ENCODE data around the gene SRRM3. TPM values are rescaled to one million over a fixed set of nuclear protein-coding genes. Genes with fewer than 3 reads are reported as not detected.

The SRRM3 gene
- total RNA-seq, 3 donors from 2014 or later (not counting 1 experiment from before 2014, with no cell fraction given) = not detected

GRCh38 chr7:76222333-76222732 lies 20.6 kb downstream of the SRRM3 start:
- no peak for DNase-seq
- Histone ChIP-seq H3K4me3 (ENCODE audit: low read length) (no peak overlapping the region), H3K36me3 (ENCODE audit: control insufficient read depth, insufficient read depth, low read length) (no peaks in the 10 kb centered on the region), H3K4me1 (ENCODE audit: control insufficient read depth, insufficient read depth, low read length) (no peaks in the 10 kb centered on the region), H3K27ac (ENCODE audit: low read length) (no peak overlapping the region), H3K27me3 (ENCODE audit: control insufficient read depth, insufficient read depth, low read length) (peaks cover 3% of the 10 kb centered on the region), H3K9me3 (ENCODE audit: control insufficient read depth, insufficient read depth, low read length) (no peaks in the 10 kb centered on the region)
- TF ChIP-seq CTCF (IDR thresholded peaks at IDR 0.05) = no peak
- peaks cover 24% of the 10 kb centered on the region in 2 donors for H3K27me3 Mint-ChIP-seq (ENCODE audit: low read depth in 2 of 2)
- WGBS (ENCODE audit: insufficient coverage) = 87% methylated on average over 1 of the region's 2 CpGs
- H3K27ac Mint-ChIP-seq = no peak overlapping the region
- intact Hi-C loops (cut with micrococcal nuclease) = no loop called here
- H3K4me1 Mint-ChIP-seq = no peaks in the 10 kb centered on the region
- H3K4me3 Mint-ChIP-seq = no peak overlapping the region
- ATAC-seq = no peak
- no peaks in the 10 kb centered on the region for H3K36me3 Mint-ChIP-seq
- H3K9me3 Mint-ChIP-seq = no peaks in the 10 kb centered on the region

- Histone ChIP-seq H3K9me3 (ENCODE audit: control insufficient read depth, insufficient read depth, low read length) (no peaks in the 10 kb centered on the region), H3K4me3 (ENCODE audit: low read length) (no peak overlapping the region), H3K36me3 (ENCODE audit: control insufficient read depth, insufficient read depth, low read length) (no peaks in the 10 kb centered on the region), H3K27me3 (ENCODE audit: control insufficient read depth, insufficient read depth, low read length) (peaks cover 3% of the 10 kb centered on the region), H3K27ac (ENCODE audit: low read length) (no peak overlapping the region), H3K4me1 (ENCODE audit: control insufficient read depth, insufficient read depth, low read length) (no peaks in the 10 kb centered on the region)
- H3K4me1 Mint-ChIP-seq = no peaks in the 10 kb centered on the region
- no peaks in the 10 kb centered on the region for H3K9me3 Mint-ChIP-seq
- peaks cover 27 to 28% of the 10 kb centered on the region in 2 donors for H3K27me3 Mint-ChIP-seq (ENCODE audit: low read depth in 2 of 2)
- DNase-seq (no peak), ATAC-seq (no peak)
- WGBS (ENCODE audit: insufficient coverage) = 81% methylated on average over 5 of the region's 5 CpGs
- H3K36me3 Mint-ChIP-seq = no peaks in the 10 kb centered on the region
- H3K27ac Mint-ChIP-seq = no peak overlapping the region
- no peak overlapping the region for H3K4me3 Mint-ChIP-seq
- no peak for TF ChIP-seq CTCF (IDR thresholded peaks at IDR 0.05)
- intact Hi-C loops (cut with micrococcal nuclease) = no loop called here
Observed at GRCh38 chr7:76222839-76223238, 21.1 kb downstream of the SRRM3 start.

GRCh38 chr7:76223286-76223972 lies 21.7 kb downstream of the SRRM3 start:
- Histone ChIP-seq H3K27me3 (ENCODE audit: control insufficient read depth, insufficient read depth, low read length) (peaks cover 3% of the 10 kb centered on the region), H3K9me3 (ENCODE audit: control insufficient read depth, insufficient read depth, low read length) (no peaks in the 10 kb centered on the region), H3K27ac (ENCODE audit: low read length) (no peak overlapping the region), H3K4me1 (ENCODE audit: control insufficient read depth, insufficient read depth, low read length) (no peaks in the 10 kb centered on the region), H3K36me3 (ENCODE audit: control insufficient read depth, insufficient read depth, low read length) (no peaks in the 10 kb centered on the region), H3K4me3 (ENCODE audit: low read length) (no peak overlapping the region)
- H3K27me3 Mint-ChIP-seq (ENCODE audit: low read depth in 2 of 2) = peaks cover 27 to 28% of the 10 kb centered on the region in 2 donors
- ATAC-seq (no peak), DNase-seq (no peak)
- WGBS (ENCODE audit: insufficient coverage) = 24% methylated on average over 3 of the region's 3 CpGs
- no peaks in the 10 kb centered on the region for H3K9me3 Mint-ChIP-seq
- H3K4me1 Mint-ChIP-seq = no peaks in the 10 kb centered on the region
- no peak overlapping the region for H3K27ac Mint-ChIP-seq
- TF ChIP-seq CTCF (IDR thresholded peaks at IDR 0.05) = no peak
- intact Hi-C loops (cut with micrococcal nuclease) = no loop called here
- no peak overlapping the region for H3K4me3 Mint-ChIP-seq
- H3K36me3 Mint-ChIP-seq = no peaks in the 10 kb centered on the region

GRCh38 chr7:76224695-76225094 lies 23.0 kb downstream of the SRRM3 start:
- no peaks in the 10 kb centered on the region for H3K9me3 ChIP-seq (ENCODE audit: control insufficient read depth, insufficient read depth, low read length)
- DNase-seq = no peak
- no peak for TF ChIP-seq CTCF (IDR thresholded peaks at IDR 0.05)
- no peak overlapping the region for H3K27ac ChIP-seq (ENCODE audit: low read length)
- 32% methylated on average over 11 of the region's 11 CpGs for WGBS (ENCODE audit: insufficient coverage)
- no peaks in the 10 kb centered on the region for H3K4me1 ChIP-seq (ENCODE audit: control insufficient read depth, insufficient read depth, low read length)
- intact Hi-C loops (cut with micrococcal nuclease) = no loop called here
- Mint-ChIP-seq H3K36me3 (no peaks in the 10 kb centered on the region), H3K27ac (no peak overlapping the region), H3K4me1 (no peaks in the 10 kb centered on the region), H3K4me3 (no peak overlapping the region), H3K9me3 (no peaks in the 10 kb centered on the region), H3K27me3 (ENCODE audit: low read depth in 2 of 2) (peaks cover 29 to 31% of the 10 kb centered on the region in 2 donors)
- H3K27me3 ChIP-seq (ENCODE audit: control insufficient read depth, insufficient read depth, low read length) = peaks cover 3% of the 10 kb centered on the region
- no peak overlapping the region for H3K4me3 ChIP-seq (ENCODE audit: low read length)
- no peak for ATAC-seq
- H3K36me3 ChIP-seq (ENCODE audit: control insufficient read depth, insufficient read depth, low read length) = no peaks in the 10 kb centered on the region

All from natural killer cell (primary cell).